ENCODE results near the gene SCGB3A1.

The SCGB3A1 gene

GRCh38 chr5:180590543-180591310, 572 bp downstream of the SCGB3A1 start:
- DNase-seq (ENCODE audit: low read depth in 2 of 2), result no peak

GRCh38 chr5:180589771-180590542, 1.3 kb downstream of the SCGB3A1 start:
- DNase-seq (ENCODE audit: low read depth in 2 of 2), result no peak

GRCh38 chr5:180586870-180587269, 4.4 kb downstream of the SCGB3A1 start:
- DNase-seq (ENCODE audit: low read depth in 2 of 2), result no peak

DNA sequence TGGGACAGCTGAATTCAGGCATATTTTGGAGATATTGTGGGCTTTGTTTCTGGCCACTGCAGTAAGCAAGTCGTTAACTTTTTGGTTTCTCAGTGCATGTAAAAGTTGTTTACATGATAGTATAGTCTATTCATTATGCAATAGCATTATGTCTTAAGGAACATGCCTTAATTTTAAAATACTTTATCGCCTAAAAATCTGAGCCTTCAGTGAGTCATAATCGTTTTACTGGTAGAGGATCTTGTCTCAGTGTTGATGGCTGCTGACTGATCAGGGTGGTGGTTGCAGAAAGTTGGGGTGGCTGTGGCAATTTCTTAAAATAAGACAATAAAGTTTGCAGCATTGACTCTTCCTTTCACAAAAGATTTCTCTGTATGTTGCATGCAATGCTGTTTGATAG, 5.1 kb downstream of the SCGB3A1 start:
- no peak for DNase-seq (ENCODE audit: low read depth in 2 of 2)

DNA sequence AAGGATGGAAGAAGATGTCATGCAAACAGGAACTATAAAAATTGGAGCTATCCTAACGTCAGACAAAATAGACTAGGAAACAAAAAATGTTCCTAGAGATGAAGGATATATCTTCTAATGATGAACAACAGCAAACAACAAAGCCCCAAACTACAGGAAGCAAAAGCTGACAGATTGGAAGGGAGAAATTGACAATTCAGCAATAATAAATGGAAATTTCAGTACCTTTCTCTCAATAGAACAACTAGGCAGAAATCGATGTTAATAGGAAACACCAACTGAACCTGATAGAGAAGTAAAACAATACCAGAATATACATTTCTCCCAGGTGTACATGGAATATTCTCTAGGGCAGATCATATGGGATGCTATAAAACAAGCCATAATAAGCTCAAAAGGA, 7.6 kb downstream of the SCGB3A1 start:
- DNase-seq (ENCODE audit: low read depth in 2 of 2), result no peak

DNA sequence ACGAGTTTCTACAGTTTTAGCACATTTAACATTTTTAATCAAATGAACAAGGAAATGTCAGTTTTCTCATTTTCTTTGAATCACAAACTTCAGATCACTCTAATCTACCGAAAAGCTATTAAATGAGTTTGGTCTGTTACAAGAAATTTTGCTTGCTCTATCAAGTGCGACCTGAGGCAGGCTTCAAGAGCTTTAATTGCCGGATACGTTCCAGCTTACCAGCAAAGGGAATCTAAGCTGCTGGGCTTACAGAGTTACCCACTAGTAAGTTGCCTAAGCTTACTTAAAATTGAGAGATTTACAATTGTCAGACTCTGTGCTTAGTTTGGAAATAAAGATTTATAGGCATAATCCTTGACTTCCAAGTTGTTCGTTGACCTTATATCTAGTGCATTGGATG, 10.6 kb downstream of the SCGB3A1 start:
- DNase-seq (ENCODE audit: low read depth in 2 of 2), result no peak

DNA sequence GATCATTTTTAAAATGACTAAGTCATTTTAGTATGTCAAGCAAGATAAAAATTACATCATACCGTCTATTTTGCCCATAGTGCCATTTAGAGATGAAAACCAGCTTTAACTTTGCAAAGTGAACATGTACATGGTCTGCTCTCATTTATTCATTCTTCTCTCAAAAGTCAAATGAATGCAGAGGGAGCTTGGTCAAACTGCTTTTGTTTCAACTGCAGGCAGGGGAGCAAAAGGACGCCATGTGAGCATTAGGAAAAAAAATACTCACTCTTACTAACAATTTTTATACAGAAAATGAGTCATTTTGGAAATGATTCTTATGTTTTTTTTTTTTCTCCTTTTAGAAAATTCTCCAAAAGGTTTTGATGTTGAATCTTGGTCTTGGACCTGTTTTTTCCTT, 15.7 kb downstream of the SCGB3A1 start:
- no peak for DNase-seq (ENCODE audit: low read depth in 2 of 2)

GRCh38 chr5:180568914-180569313, 22.4 kb downstream of the SCGB3A1 start:
- no peak for DNase-seq (ENCODE audit: low read depth in 2 of 2)

DNA sequence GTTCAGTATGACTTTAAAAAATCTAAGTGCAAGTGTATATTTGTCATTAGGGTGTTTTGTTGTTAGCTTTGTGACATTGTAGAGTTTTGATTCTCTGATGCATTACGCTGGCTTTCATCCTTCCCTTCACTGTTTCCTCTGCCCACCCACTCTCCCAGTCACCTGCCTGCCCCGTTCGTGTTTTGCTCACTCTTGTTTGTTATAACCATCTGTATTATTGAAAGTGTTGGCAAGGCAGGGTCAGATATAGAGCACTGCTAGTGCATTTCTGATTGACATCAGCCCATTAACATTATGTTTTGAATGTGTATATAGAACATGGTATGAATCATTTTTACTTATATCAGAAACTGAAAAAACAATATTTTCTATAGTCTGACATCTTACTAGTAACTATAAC, 27.3 kb downstream of the SCGB3A1 start:
- DNase-seq (ENCODE audit: low read depth in 2 of 2), result no peak

- no peak for DNase-seq (ENCODE audit: low read depth in 2 of 2)
Observed at GRCh38 chr5:180558232-180558631, 33.1 kb downstream of the SCGB3A1 start.

- DNase-seq (ENCODE audit: low read depth in 2 of 2), result no peak
Observed at GRCh38 chr5:180557217-180557809, 34.0 kb downstream of the SCGB3A1 start.

DNA sequence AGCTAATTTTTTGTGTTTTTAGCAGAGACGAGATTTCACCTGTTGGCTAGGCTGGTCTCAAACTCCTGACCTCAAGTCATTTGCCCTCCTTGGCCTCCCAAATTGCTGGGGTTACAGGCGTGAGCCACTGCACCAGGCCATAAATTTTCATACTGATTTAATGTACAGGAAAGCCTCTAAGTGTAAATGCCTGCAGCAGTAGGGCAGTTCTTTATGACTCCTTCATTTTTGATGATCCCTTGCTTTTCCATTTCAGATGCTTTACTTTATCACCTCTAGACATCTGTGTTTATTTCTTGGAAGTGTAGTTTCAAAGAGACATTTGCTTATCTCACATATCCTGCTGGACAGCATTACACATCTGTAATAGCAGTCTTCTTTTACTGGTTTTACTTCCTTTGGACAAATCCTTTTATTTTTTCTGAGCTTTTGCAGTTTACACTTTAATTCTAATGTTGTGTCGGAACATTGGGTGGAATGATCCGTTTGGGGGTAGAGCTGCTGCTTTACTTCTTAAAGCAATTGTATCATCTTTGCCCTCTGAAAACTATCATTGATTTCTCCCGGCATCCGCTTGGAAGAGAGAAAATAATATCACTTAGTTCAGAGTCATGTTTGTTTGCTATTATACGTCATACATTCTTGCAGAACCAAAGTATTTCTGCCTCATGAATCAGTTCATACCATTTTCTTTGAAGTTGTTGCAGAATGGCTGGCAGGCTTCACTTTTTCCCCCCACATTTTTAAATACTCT, 36.0 kb downstream of the SCGB3A1 start:
- DNase-seq (ENCODE audit: low read depth in 2 of 2), result no peak

DNA sequence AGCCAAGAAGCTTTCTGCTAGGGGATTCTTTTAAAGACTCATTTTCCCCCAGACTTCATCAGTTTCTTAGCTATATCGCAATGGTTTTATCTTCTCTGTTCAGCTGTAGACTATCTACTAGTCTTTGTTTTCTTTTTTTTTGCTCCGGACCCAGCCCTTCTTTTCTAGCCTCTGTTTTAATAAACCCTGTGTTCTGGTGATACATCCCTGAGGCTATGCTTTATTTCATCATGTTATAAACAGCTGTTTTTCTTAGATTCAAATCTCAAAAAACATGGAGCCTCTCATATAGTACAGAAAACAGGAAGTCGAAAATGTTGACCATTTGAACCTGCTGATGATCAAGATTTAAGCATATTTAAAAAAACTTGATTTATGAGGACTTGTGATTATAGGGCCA, 37.8 kb downstream of the SCGB3A1 start:
- no peak for DNase-seq (ENCODE audit: low read depth in 2 of 2)

DNA sequence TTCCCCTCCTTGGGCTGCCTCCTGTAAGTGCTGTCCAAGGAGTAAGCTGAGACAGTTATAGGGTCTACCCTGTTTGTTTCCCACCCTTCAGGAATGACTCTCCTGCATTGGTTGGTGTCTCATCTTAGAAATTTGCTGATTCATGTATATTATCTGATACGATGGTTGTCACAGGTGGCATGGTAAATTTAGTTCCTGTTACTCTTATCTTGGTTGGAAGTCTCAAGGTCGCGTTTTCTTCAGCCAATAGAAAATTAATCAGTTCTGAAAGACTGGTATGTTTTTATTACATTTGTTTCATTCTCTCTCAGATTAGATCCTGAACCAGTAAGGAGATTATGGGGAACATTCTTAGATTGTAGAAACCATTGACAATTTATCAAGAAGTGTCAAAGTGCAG, 42.7 kb downstream of the SCGB3A1 start:
- DNase-seq (ENCODE audit: low read depth in 2 of 2), result no peak

DNA sequence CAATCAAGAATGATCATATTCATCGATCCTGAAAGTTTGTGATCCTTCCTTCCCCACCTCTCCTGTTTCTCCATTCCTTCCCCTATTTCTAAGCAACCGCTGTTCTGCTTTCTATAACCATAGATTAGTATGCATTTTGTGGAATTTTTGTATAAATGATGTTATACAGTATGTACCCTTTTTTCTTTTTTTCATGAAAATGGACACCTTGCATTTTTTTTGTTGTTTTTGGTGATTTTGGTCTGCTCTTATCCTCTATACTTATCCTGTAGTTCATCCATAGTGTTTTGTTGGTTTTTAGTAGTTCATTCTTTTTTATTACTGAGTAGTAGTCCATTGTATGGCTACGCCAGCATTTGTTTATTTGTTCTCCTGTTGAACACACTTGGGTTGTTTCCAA, 46.1 kb downstream of the SCGB3A1 start:
- DNase-seq (ENCODE audit: low read depth in 2 of 2), result no peak

DNA sequence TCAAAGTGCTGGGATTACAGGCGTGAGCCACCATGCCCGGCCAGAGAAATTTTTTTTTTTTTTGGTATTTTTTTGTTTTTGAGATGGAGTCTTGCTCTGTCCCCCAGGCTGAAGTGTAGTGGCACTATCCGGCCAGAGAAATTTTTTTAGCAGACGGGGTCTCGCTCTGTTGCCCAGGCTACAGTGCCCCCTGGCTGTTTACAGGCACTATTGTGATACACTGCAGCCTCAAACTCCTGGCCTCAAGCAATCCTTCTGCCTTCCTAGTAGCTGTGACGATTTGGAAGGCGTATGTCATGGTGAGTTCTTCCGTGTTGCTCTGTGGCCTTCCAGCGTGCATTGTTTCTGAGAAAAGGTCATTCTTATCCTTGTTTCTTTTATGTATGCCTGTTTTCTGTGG, 49.6 kb downstream of the SCGB3A1 start:
- DNase-seq (ENCODE audit: low read depth in 2 of 2), result no peak
